GM21447 (cell line): ENCODE data around the gene SPACA6.

Source experiments
- ATAC-seq: cut with Tn5 transposase; IDR thresholded peaks from one replicate; pipeline ENCODE4 v1.9.1; 2021; ENCODE audit not compliant: unreplicated experiment

Gene SPACA6

GRCh38 chr19:51688671-51689571, 4.2 kb upstream of the SPACA6 start:
- ATAC-seq, result no peak

GRCh38 chr19:51689751-51690453, 3.2 kb upstream of the SPACA6 start:
- no peak for ATAC-seq

- ATAC-seq, result no peak
Measured at GRCh38 chr19:51690454-51691073, 2.6 kb upstream of the SPACA6 start.

DNA sequence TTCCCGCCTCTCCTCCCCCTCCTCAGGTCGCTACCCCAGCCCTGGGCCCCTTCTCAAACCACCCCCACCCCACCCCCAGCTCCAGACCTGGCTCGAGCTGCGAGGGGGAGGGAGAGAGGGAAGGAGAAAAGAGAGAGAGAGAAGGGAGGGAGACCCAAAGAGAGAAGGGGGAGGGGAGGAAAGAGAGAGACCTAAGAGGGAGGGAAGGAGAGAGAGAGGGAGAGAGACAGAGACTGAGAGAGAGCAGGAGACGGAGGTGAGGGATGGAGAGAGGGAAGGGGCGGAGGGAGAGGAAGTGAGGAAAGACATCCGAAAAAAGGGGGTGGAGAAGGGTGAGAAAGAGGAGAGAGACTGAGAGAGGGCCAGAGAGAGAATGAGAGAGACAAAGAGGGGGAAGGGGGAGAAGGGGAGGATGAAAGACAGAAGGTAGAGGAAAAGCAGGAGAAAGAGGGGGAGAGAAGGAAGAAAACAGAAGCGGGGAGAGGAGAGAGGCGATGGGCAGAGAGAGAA, 2.0 kb upstream of the SPACA6 start:
- no peak for ATAC-seq

DNA sequence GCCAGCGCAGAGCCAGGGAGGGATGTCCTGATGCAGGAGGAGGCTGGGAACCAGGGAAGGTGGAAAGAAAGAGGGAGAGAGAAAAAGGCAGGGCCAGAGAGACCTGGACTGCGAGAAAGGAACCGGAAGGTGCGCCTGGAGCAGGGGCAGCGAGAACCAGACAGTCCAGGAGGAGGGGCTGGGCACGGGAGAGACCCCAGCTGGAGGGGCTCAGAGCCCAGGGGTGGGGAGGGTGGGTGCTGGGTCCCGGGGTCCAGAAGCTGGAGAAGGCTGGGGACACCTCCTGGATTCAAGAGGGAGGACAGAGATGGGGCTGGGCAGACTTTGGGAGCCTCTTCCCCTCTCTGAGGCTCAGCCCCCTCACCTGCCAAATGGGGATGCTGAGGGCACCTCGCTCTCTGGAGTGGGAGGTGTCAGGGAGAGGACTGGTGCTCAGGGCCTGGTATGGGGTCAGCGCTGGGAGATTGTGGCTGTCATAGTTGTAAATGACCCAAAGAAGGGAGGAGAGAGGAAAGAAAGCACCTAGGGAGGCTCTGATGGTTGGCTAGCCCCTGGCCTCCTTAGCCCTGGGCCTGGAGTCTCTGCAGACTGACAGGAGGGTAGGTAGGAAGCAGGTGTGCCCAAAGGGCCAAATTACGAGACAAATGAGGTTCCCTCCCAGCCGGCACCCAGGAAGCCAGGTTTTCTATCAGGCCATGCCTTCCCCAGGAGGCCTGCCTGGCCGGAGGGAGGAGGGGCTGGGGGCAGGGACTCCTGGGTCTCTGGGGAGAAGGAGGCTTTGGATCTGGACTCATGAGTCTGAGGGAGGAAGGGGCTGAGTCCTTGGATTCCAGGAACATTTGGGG, 1.3 kb upstream of the SPACA6 start:
- no peak for ATAC-seq

GRCh38 chr19:51692468-51692867, 662 bp upstream of the SPACA6 start:
- ATAC-seq, result no peak

GRCh38 chr19:51693819-51694218, 689 bp downstream of the SPACA6 start:
- ATAC-seq, result no peak

DNA sequence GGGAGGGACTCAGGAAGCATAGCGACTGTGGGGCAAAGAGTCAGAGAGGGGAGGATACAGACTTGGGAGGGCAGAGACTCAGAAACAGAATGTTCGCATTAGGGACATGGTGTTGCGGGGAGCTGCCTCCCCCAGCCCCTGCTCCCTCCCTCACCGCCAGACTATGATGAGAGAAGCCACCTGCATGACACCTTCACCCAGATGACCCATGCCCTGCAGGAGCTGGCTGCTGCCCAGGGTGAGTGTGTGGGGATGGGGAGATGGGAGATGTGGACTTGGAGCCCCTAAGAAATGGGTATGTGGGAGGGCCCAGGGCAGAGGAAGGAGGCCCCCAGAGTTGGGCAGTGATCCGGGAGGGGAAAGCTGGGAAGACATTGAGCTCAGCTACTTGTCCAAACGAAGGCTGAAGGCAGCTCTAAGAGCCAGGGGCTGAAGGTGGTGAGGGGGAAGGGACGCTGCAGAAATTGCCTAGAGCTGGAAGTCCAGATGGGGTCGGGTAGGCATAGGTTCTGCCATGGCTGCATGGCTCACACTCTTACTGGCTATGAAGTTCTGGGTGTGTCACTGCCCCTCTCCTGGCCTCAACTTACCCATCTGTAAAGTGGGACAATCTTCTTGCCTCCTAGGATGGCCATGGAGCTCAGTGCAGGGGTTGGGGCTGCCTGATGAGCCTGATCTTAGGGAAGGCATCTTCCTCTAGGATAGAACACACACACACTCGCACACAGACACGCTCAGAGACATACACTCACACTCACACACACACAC, 1.4 kb downstream of the SPACA6 start:
- ATAC-seq, result no peak

DNA sequence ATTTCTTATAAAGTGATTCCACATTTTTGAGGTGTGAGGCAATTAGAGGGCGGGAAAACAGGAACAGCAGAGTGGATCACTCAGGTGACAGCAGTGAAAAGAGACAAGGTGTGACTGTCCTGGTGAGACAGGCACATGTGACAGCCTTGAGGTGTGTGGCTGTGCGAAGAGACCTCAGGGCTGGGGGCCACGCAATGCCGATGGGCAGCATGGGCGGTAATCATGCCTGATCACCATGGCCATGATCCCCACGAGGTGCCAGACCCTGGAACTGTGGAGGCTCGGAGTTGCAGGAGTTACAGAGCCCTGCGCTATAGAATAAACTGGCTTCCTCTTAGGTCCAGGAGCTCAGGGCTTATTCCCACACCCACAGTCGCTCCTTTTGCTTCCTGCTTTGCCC, 2.0 kb downstream of the SPACA6 start:
- ATAC-seq, result no peak

GRCh38 chr19:51695702-51696315, 2.7 kb downstream of the SPACA6 start:
- no peak for ATAC-seq

- ATAC-seq, result no peak
Measured at GRCh38 chr19:51696606-51697005, 3.5 kb downstream of the SPACA6 start.

- ATAC-seq, result no peak
Measured at GRCh38 chr19:51697169-51697776, 4.1 kb downstream of the SPACA6 start.

- ATAC-seq, result no peak
Measured at GRCh38 chr19:51698296-51698695, 5.2 kb downstream of the SPACA6 start.

DNA sequence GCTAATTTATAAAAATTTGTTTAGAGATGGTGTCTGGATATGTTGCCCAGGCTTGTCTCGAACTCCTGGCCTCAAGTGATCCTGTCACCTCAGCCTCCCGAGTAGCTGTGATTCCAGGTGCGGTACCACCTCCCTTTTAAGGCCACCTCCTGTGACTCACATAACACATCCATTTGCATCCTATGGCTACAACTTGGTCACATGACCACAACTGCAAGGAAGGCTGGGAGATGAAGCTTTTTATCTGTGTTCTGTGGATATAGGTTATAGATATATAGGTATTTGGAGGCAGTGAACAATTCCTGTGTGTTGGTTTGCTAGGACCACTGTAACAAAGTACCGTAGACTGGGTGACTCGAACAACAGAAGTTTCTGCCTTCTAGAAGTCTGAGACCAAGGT, 6.0 kb downstream of the SPACA6 start:
- ATAC-seq, result no peak

DNA sequence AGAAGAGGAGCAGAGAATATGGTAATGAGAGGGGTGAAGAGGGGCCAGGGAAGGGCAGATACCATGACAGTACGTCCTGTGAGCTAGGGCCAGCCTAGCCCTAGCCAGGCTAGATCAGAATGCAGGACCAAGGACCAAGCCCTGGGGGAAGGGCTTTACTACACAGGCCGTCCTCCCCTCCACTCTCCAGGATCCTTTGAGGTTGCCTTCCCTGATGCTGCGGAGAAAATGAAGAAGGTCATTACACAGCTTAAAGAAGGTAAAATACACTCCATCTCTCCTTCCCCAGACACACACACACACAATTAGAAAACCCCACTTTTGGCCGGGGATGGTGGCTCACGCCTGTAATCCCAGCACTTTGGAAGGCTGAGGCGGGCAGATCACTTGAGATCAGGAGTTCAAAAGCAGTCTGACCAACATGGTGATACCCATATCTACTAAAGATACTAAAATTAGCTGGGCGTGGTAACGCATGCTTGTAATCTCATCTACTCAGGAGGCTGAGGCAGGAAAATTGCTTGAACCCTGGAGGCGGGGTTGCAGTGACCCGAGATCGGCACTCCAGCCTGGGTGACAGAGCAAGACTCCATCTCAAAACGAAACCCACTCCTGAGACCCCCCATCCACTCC, 8.5 kb downstream of the SPACA6 start:
- no peak for ATAC-seq

- no peak for ATAC-seq
Measured at GRCh38 chr19:51702103-51702824, 9.1 kb downstream of the SPACA6 start.

DNA sequence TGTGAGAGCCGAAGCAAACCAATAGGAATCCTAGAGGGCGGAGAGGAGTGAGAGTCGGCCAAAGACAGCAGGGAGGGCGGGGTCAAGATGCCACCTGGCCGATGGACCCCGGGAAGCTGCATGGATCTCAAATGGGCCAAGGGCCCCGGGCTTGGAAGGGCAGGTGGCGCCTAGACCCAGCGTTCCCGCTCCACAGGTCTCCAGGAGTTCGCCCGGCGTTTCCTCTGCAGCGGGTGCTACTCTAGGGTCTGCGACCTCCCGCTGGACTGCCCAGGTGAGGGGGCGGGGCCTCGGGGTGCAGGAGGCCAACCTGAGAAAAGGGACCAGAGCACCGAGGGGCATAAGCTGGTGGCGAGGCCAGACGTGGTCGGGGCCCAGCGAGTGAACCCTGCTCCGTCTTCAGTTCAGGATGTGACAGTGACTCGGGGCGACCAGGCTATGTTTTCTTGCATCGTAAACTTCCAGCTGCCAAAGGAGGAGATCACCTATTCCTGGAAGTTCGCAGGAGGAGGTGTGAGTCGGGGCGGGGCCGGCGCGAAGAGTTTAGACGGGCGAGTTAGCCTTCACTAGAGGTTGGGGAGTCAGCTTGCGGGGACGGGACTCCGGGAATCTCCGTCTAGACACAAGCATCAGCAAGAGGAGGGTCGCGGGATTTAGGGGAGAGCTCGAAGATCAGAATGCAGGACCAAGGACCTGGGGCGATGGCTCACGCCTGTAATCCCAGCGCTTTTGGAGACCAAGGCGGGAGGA, 9.9 kb downstream of the SPACA6 start:
- ATAC-seq, result no peak
